A549 (cell line): ENCODE measurements around the gene RALBP1.

Experiments
- CHD2 ChIP-seq: fragments of 150-350 bp; IDR thresholded peaks from 2 replicates; pipeline ENCODE4 v1.6.1; 2014; ENCODE audit warnings: low read length; ENCODE audit not compliant: partially characterized antibody
- EHF ChIP-seq: fragments of 250-450 bp; sonication (Bioruptor Pico); IDR thresholded peaks from 2 replicates; pipeline ENCODE4 v1.5.0; 2020; ENCODE audit warnings: mild to moderate bottlenecking
- HEYL ChIP-seq: fragments of 250-450 bp; sonication (Bioruptor Pico); IDR thresholded peaks from 2 replicates; pipeline ENCODE4 v1.8.0; 2021; ENCODE audit warnings: mild to moderate bottlenecking, moderate library complexity
- MAX ChIP-seq: IDR thresholded peaks from 2 replicates; pipeline ENCODE4 v1.6.1; 2012
- NR3C1 ChIP-seq: fragments of >200 bp; sonication (Bioruptor Twin); formaldehyde crosslinking; IDR thresholded peaks from 3 replicates; pipeline ENCODE4 v1.6.1; 2017
- POLR2A ChIP-seq: IDR thresholded peaks from 2 replicates; pipeline ENCODE4 v1.6.1; 2012; ENCODE audit warnings: mild to moderate bottlenecking, low read length
- RFX5 ChIP-seq: fragments of 450-650 bp; IDR thresholded peaks from 2 replicates; pipeline ENCODE4 v1.7.1; 2014; ENCODE audit warnings: antibody characterized with exemption, mild to moderate bottlenecking, moderate library complexity
- SMC3 ChIP-seq: fragments of >200 bp; sonication (Bioruptor Twin); formaldehyde crosslinking; IDR thresholded peaks from 3 replicates; pipeline ENCODE4 v1.6.1; 2018; ENCODE audit warnings: inconsistent platforms
- TF ChIP-seq, protein P1 (sequence below): fragments of >200 bp; sonication (Bioruptor Twin); formaldehyde crosslinking; IDR thresholded peaks from 3 replicates; pipeline ENCODE4 v1.5.1; 2016

DNA sequence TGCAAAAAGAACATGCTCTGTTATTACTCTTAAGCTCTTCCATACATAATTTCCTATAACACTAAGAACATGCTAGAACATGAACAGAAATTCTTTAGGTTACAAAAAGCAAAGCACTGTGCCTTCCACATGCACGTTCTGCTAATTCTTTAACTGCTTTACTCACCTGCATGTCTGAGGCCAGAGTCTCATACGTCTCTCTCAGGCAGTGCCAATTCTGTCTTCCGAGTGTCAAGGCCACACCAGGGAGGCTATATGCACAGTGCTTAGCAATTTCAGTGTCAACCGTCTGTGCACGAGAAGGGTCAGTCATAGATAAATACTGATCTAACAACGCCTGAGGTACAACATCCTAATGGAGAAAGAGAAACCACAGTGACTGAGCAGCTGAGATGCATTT is 83.9 kb downstream of the RALBP1 start:
- TF ChIP-seq, protein P1, sequence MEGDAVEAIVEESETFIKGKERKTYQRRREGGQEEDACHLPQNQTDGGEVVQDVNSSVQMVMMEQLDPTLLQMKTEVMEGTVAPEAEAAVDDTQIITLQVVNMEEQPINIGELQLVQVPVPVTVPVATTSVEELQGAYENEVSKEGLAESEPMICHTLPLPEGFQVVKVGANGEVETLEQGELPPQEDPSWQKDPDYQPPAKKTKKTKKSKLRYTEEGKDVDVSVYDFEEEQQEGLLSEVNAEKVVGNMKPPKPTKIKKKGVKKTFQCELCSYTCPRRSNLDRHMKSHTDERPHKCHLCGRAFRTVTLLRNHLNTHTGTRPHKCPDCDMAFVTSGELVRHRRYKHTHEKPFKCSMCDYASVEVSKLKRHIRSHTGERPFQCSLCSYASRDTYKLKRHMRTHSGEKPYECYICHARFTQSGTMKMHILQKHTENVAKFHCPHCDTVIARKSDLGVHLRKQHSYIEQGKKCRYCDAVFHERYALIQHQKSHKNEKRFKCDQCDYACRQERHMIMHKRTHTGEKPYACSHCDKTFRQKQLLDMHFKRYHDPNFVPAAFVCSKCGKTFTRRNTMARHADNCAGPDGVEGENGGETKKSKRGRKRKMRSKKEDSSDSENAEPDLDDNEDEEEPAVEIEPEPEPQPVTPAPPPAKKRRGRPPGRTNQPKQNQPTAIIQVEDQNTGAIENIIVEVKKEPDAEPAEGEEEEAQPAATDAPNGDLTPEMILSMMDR, result no peak
- TF ChIP-seq CHD2, result no peak
- TF ChIP-seq POLR2A, result no peak
- TF ChIP-seq SMC3, result no peak
- TF ChIP-seq MAX, result no peak
- no peak for TF ChIP-seq NR3C1
- TF ChIP-seq RFX5, result no peak
- TF ChIP-seq HEYL (CRISPR knock-in tag), result no peak
- no peak for TF ChIP-seq EHF (CRISPR knock-in tag)
